ENCODE data around the gene RAPGEF6.

RAPGEF6 gene

GRCh38 chr5:131639148-131639547 is 4.1 kb upstream of the RAPGEF6 start:
- TF ChIP-seq CTCF (IDR thresholded peaks at IDR 0.05; ENCODE audit: insufficient read depth, low read length, poor library complexity, severe bottlenecking) = no peak
- no peaks in the 10 kb centered on the region for H3K36me3 ChIP-seq (ENCODE audit: control insufficient read depth, insufficient read depth, low read length)
- no peaks in the 10 kb centered on the region for H3K27me3 ChIP-seq (replicated peaks; ENCODE audit: control insufficient read depth, insufficient read depth, low read length)
- no peak for DNase-seq (ENCODE audit: extremely low read depth, insufficient read length)
- no peak overlapping the region for H3K4me3 ChIP-seq (replicated peaks; ENCODE audit: low read depth, low read length)

- no peak for TF ChIP-seq CTCF (IDR thresholded peaks at IDR 0.05; ENCODE audit: insufficient read depth, low read length, poor library complexity, severe bottlenecking)
- DNase-seq (ENCODE audit: extremely low read depth, insufficient read length) = no peak
- no peaks in the 10 kb centered on the region for H3K36me3 ChIP-seq (ENCODE audit: control insufficient read depth, insufficient read depth, low read length)
- no peak overlapping the region for H3K4me3 ChIP-seq (replicated peaks; ENCODE audit: low read depth, low read length)
- no peaks in the 10 kb centered on the region for H3K27me3 ChIP-seq (replicated peaks; ENCODE audit: control insufficient read depth, insufficient read depth, low read length)
These were observed 2.7 kb upstream of the RAPGEF6 start for GRCh38 chr5:131637694-131638093.

GRCh38 chr5:131635684-131636572 is 899 bp upstream of the RAPGEF6 start:
- Histone ChIP-seq H3K27me3 (replicated peaks; ENCODE audit: control insufficient read depth, insufficient read depth, low read length) (no peaks in the 10 kb centered on the region), H3K36me3 (ENCODE audit: control insufficient read depth, insufficient read depth, low read length) (no peaks in the 10 kb centered on the region), H3K4me3 (replicated peaks; ENCODE audit: low read depth, low read length) (peak overlapping the region; percentile 73)
- no peak for TF ChIP-seq CTCF (IDR thresholded peaks at IDR 0.05; ENCODE audit: insufficient read depth, low read length, poor library complexity, severe bottlenecking)
- DNase-seq (ENCODE audit: extremely low read depth, insufficient read length) = peak; percentile 18

GRCh38 chr5:131634666-131634995 is 398 bp downstream of the RAPGEF6 start:
- Histone ChIP-seq H3K27me3 (replicated peaks; ENCODE audit: control insufficient read depth, insufficient read depth, low read length) (no peaks in the 10 kb centered on the region), H3K4me3 (replicated peaks; ENCODE audit: low read depth, low read length) (peak overlapping the region; percentile 82), H3K36me3 (ENCODE audit: control insufficient read depth, insufficient read depth, low read length) (no peaks in the 10 kb centered on the region)
- TF ChIP-seq CTCF (IDR thresholded peaks at IDR 0.05; ENCODE audit: insufficient read depth, low read length, poor library complexity, severe bottlenecking) = no peak
- no peak for DNase-seq (ENCODE audit: extremely low read depth, insufficient read length)

- no peak for DNase-seq (ENCODE audit: extremely low read depth, insufficient read length)
- Histone ChIP-seq H3K4me3 (replicated peaks; ENCODE audit: low read depth, low read length) (peak overlapping the region; percentile 82), H3K27me3 (replicated peaks; ENCODE audit: control insufficient read depth, insufficient read depth, low read length) (no peaks in the 10 kb centered on the region), H3K36me3 (ENCODE audit: control insufficient read depth, insufficient read depth, low read length) (no peaks in the 10 kb centered on the region)
- TF ChIP-seq CTCF (IDR thresholded peaks at IDR 0.05; ENCODE audit: insufficient read depth, low read length, poor library complexity, severe bottlenecking) = no peak
These were observed 791 bp downstream of the RAPGEF6 start for GRCh38 chr5:131634238-131634637.
